HCT116 (cell line): ENCODE measurements around the gene PIPOX. TPM values are rescaled to one million over a fixed set of nuclear protein-coding genes. Genes with fewer than 3 reads are reported as not detected.

Source experiments
- ATAC-seq: fragments of 200-7000 bp; cut with Tn5 transposase; 2 replicates; pipeline ENCODE4 v1.9.1; 2020; ENCODE audit warnings: mild to moderate bottlenecking, moderate library complexity
- BruUV-seq: library from RNA; stranded (reverse); fragments of 400-500 nt; replicated peaks from 2 replicates; lab custom pipeline; 2021; lab: Mats Ljungman, UMichigan
- CTCF ChIA-PET: fragments of 300-600 bp; sonication (Branson Sonifier 250); formaldehyde crosslinking; loops from one replicate; lab custom pipeline; 2021; ENCODE audit warnings: antibody characterized with exemption; lab: Charles Lee
- POLR2A ChIA-PET: fragments of 300-600, 350-600 bp; sonication (Branson Sonifier 250); formaldehyde crosslinking; loops from one replicate; lab custom pipeline; 2021; ENCODE audit warnings: antibody characterized with exemption; lab: Charles Lee
- RAD21 ChIA-PET, 2 experiments: fragments of 300-600 bp; sonication (Branson Sonifier 250); formaldehyde crosslinking; loops; one replicate each; lab custom pipeline; 2023; ENCODE audit warnings: low total read pairs in 2 of 2; ENCODE audit not compliant: uncharacterized antibody in 2 of 2, unreplicated experiment in 2 of 2, low non-redundant PET in 1 of 2; lab: Charles Lee
- DNase-seq: peaks from one replicate; pipeline ENCODE4 v3.0.0-alpha.2; 2010; ENCODE audit warnings: low read depth, low spot score
- H2AFZ ChIP-seq: fragments of 200-600 bp; shearing (Covaris generic), sonication (generic); 2 replicates; pipeline ENCODE4 v1.6.1; 2017; ENCODE audit warnings: low read depth, mixed run types, mixed read lengths, antibody characterized with exemption, low read length; ENCODE audit not compliant: poor library complexity, severe bottlenecking
- H3K27ac ChIP-seq: 2 replicates; pipeline ENCODE4 v1.5.1; 2012; ENCODE audit warnings: low read depth, low read length
- H3K27me3 ChIP-seq: fragments of 200-600 bp; sonication (generic); 2 replicates; pipeline ENCODE4 v1.6.1; 2016; ENCODE audit warnings: mixed run types, low read length, mixed read lengths; ENCODE audit not compliant: insufficient read depth
- H3K36me3 ChIP-seq, 2 experiments: fragments of 200-500 bp in 1 of 2; fragments of 200-600 bp in 1 of 2; sonication (Bioruptor generic) in 1 of 2; sonication (generic) in 1 of 2; 2 replicates each; pipeline versions ENCODE4 v1.5.1 to v1.6.1; 2014 to 2016; ENCODE audit warnings: low read length in 2 of 2, inconsistent platforms in 1 of 2, mixed read lengths in 1 of 2, mixed run types in 1 of 2; ENCODE audit not compliant: insufficient read depth in 2 of 2, control insufficient read depth in 1 of 2
- H3K4me1 ChIP-seq, 2 experiments: fragments of 200-600 bp in 1 of 2; sonication (generic) in 1 of 2; 2 replicates each; pipeline versions ENCODE4 v1.5.1 to v1.6.1; 2012 to 2017; ENCODE audit warnings: low read length in 2 of 2, inconsistent platforms in 1 of 2, mild to moderate bottlenecking in 1 of 2, mixed read lengths in 1 of 2, mixed run types in 1 of 2, moderate library complexity in 1 of 2; ENCODE audit not compliant: insufficient read depth in 2 of 2, control insufficient read depth in 1 of 2
- H3K4me2 ChIP-seq: fragments of 200-600 bp; sonication (generic); 2 replicates; pipeline ENCODE4 v1.6.1; 2017; ENCODE audit warnings: mixed run types, low read length, mixed read lengths
- H3K4me3 ChIP-seq, 2 experiments: fragments of 200-600 bp in 1 of 2; sonication (generic) in 1 of 2; replicated peaks in 1 of 2; 2 replicates each; pipeline ENCODE4 v1.5.1; 2011 to 2016; ENCODE audit warnings: low read length in 2 of 2, control low read depth in 1 of 2, low read depth in 1 of 2, mild to moderate bottlenecking in 1 of 2, mixed read lengths in 1 of 2, mixed run types in 1 of 2
- H3K79me2 ChIP-seq: fragments of 200-600 bp; sonication (generic); 2 replicates; pipeline ENCODE4 v1.6.1; 2017; ENCODE audit warnings: mild to moderate bottlenecking, mixed run types, low read length, moderate library complexity, mixed read lengths; ENCODE audit not compliant: insufficient read depth
- H3K9ac ChIP-seq: fragments of 200-600 bp; sonication (generic); 2 replicates; pipeline ENCODE4 v1.6.1; 2016; ENCODE audit warnings: low read length, mixed read lengths
- H3K9me2 ChIP-seq: fragments of 200-600 bp; sonication (generic), shearing (Covaris generic); 2 replicates; pipeline ENCODE4 v1.6.1; 2017; ENCODE audit warnings: mixed run types, mild to moderate bottlenecking, moderate library complexity; ENCODE audit not compliant: insufficient read depth
- H3K9me3 ChIP-seq, 2 experiments: fragments of 200-500 bp in 1 of 2; fragments of 200-600 bp in 1 of 2; sonication (Bioruptor generic) in 1 of 2; sonication (generic) in 1 of 2; 2 replicates each; pipeline ENCODE4 v1.6.1; 2014 to 2017; ENCODE audit warnings: low read length in 2 of 2, mixed read lengths in 2 of 2, inconsistent platforms in 1 of 2, low read depth in 1 of 2, mild to moderate bottlenecking in 1 of 2, mixed run types in 1 of 2, moderate library complexity in 1 of 2; ENCODE audit not compliant: control insufficient read depth in 1 of 2, insufficient read depth in 1 of 2
- H4K20me1 ChIP-seq: fragments of 200-600 bp; sonication (generic), shearing (Covaris generic); 2 replicates; pipeline ENCODE4 v1.6.1; 2017; ENCODE audit warnings: mixed run types, mild to moderate bottlenecking, moderate library complexity; ENCODE audit not compliant: insufficient read depth
- CBX3 ChIP-seq: IDR thresholded peaks from 2 replicates; pipeline ENCODE4 v1.6.1; 2012; ENCODE audit warnings: low read depth
- CEBPB ChIP-seq: IDR thresholded peaks from 2 replicates; pipeline ENCODE4 v1.6.1; 2012; ENCODE audit warnings: low read depth
- EGR1 ChIP-seq: IDR thresholded peaks from 2 replicates; pipeline ENCODE4 v1.6.1; 2012; ENCODE audit warnings: low read depth
- EZH2 ChIP-seq: fragments of 200-600 bp; sonication (generic); IDR thresholded peaks from 2 replicates; pipeline ENCODE4 v1.6.1; 2017; ENCODE audit warnings: antibody characterized with exemption, mixed run types
- EZH2phosphoT487 ChIP-seq: fragments of 200-600 bp; IDR thresholded peaks from 2 replicates; pipeline ENCODE4 v1.6.1; 2018; ENCODE audit warnings: antibody characterized with exemption, borderline replicate concordance
- FOSL1 ChIP-seq: IDR thresholded peaks from 2 replicates; pipeline ENCODE4 v1.6.1; 2012; ENCODE audit warnings: low read depth
- MAX ChIP-seq: IDR thresholded peaks from 2 replicates; pipeline ENCODE4 v1.6.1; 2012
- POLR2A ChIP-seq: IDR thresholded peaks from 2 replicates; pipeline ENCODE4 v1.7.0; 2011; ENCODE audit warnings: borderline replicate concordance; ENCODE audit not compliant: insufficient read depth, insufficient read length; ENCODE audit errors: extremely low read depth
- POLR2AphosphoS5 ChIP-seq: IDR thresholded peaks from 2 replicates; pipeline ENCODE4 v1.6.1; 2011; ENCODE audit warnings: mild to moderate bottlenecking, low read depth, low read length, moderate library complexity
- SIN3A ChIP-seq: IDR thresholded peaks from 2 replicates; pipeline ENCODE4 v1.6.1; 2012; ENCODE audit warnings: low read depth
- TCF7L2 ChIP-seq: IDR thresholded peaks from 2 replicates; pipeline ENCODE4 v1.7.0; 2011; ENCODE audit warnings: borderline replicate concordance, inconsistent platforms; ENCODE audit not compliant: insufficient read depth, insufficient read length; ENCODE audit errors: extremely low read depth
- YY1 ChIP-seq: IDR thresholded peaks from 2 replicates; pipeline ENCODE4 v1.6.1; 2011; ENCODE audit warnings: low read length, low read depth, moderate library complexity, mild to moderate bottlenecking; ENCODE audit not compliant: insufficient replicate concordance; ENCODE audit errors: extremely low read depth
- ZBTB33 ChIP-seq: IDR thresholded peaks from 2 replicates; pipeline ENCODE4 v1.6.1; 2011; ENCODE audit warnings: mild to moderate bottlenecking, low read length, moderate library complexity; ENCODE audit not compliant: insufficient replicate concordance; ENCODE audit errors: extremely low read depth
- intact Hi-C: fragments of 100-400 bp; cut with micrococcal nuclease; formaldehyde crosslinking; loops from 2 replicates; pipeline ENCODE4 v1.10.0; 2022
- total RNA-seq: library from RNA; stranded (reverse); gene quantifications from one replicate; pipeline ENCODE4 v1.2.1, GENCODE V29; 2021; ENCODE audit not compliant: unreplicated experiment
- TF ChIP-seq, protein P1 (sequence below): IDR thresholded peaks from 2 replicates; pipeline ENCODE4 v1.6.1; 2012
- TF ChIP-seq, protein P2 (sequence below): IDR thresholded peaks from 2 replicates; pipeline ENCODE4 v1.6.1; 2012; ENCODE audit warnings: low read depth

PIPOX gene
- total RNA-seq, 1 experiment from 2014 or later, result 1.8 TPM

DNA sequence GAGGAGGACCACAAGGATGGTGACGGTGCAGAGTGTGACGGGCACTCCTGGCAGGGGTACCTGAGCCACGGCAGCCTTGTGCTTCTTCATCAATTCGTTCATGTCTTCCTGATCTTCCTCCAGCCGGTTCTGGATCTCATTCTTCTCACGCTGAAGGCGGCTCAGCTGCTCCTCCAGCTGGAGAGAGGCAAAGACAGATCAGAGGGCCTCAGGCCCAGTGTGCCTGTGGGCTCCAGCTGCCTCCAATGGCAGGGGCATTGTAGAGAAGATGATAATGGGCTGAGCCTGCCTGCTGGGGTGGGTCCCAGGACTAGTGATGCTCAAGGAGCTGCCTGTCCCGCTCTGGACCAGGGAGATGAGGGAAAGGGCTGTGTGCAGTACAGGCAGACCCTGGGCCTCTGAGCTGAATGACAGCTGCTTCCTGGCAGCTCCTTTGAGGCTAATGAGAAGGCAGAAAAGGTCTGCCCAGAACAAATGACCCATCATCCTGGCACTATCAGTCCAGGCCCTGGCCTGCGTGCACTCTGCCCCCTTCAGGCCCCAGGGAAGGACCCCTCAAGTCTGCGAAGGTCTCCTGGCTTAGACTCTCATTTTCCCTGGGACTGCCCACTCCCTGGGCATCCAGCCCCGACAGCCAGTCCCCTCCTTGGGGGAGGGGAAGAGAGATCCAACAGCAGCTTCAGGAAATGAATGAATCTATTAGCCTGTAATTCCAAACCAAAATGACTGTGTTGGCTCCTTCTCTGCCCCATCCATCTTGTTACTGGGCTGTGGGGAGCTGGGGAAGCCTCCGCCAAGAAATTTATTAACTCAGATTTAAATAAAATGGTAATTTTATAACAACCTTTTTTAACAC is 48.0 kb downstream of the PIPOX start:
- H3K4me3 ChIP-seq, result no peak overlapping the region
- H3K79me2 ChIP-seq, result no peaks in the 10 kb centered on the region
- H2AFZ ChIP-seq, result no peak overlapping the region
- H3K36me3 ChIP-seq, result peaks cover 6 to 7% of the 10 kb centered on the region in 2 experiments; a peak in 3 of 4 replicates
- H3K9me2 ChIP-seq, result no peaks in the 10 kb centered on the region
- TF ChIP-seq ZBTB33 (no peak), CEBPB (no peak), CBX3 (no peak), YY1 (no peak), POLR2AphosphoS5 (no peak), MAX (no peak), POLR2A (no peak), EGR1 (no peak), SIN3A (no peak), EZH2 (no peak), EZH2phosphoT487 (no peak), TCF7L2 (no peak), FOSL1 (no peak)
- TF ChIP-seq, protein P1, sequence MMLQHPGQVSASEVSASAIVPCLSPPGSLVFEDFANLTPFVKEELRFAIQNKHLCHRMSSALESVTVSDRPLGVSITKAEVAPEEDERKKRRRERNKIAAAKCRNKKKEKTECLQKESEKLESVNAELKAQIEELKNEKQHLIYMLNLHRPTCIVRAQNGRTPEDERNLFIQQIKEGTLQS, result no peak
- TF ChIP-seq, protein P2, sequence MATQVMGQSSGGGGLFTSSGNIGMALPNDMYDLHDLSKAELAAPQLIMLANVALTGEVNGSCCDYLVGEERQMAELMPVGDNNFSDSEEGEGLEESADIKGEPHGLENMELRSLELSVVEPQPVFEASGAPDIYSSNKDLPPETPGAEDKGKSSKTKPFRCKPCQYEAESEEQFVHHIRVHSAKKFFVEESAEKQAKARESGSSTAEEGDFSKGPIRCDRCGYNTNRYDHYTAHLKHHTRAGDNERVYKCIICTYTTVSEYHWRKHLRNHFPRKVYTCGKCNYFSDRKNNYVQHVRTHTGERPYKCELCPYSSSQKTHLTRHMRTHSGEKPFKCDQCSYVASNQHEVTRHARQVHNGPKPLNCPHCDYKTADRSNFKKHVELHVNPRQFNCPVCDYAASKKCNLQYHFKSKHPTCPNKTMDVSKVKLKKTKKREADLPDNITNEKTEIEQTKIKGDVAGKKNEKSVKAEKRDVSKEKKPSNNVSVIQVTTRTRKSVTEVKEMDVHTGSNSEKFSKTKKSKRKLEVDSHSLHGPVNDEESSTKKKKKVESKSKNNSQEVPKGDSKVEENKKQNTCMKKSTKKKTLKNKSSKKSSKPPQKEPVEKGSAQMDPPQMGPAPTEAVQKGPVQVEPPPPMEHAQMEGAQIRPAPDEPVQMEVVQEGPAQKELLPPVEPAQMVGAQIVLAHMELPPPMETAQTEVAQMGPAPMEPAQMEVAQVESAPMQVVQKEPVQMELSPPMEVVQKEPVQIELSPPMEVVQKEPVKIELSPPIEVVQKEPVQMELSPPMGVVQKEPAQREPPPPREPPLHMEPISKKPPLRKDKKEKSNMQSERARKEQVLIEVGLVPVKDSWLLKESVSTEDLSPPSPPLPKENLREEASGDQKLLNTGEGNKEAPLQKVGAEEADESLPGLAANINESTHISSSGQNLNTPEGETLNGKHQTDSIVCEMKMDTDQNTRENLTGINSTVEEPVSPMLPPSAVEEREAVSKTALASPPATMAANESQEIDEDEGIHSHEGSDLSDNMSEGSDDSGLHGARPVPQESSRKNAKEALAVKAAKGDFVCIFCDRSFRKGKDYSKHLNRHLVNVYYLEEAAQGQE, result no peak
- intact Hi-C loops, result no loop called here
- no peak overlapping the region for H3K27ac ChIP-seq
- no peaks in the 10 kb centered on the region for H3K9me3 ChIP-seq
- ChIA-PET POLR2A (no interaction called here), CTCF (interaction anchor here (1.2 to 1.7 kb wide), 2 partner anchors 26 to 126 kb away, joined by 5 to 6 read pairs; no protein-coding TSS in a partner anchor), RAD21 (no interaction called here)
- no peak overlapping the region for H3K9ac ChIP-seq
- H3K4me1 ChIP-seq, result no peaks in the 10 kb centered on the region
- no peak for DNase-seq
- H3K4me2 ChIP-seq, result no peak overlapping the region
- no TSS peak for BruUV-seq
- H3K27me3 ChIP-seq, result no peaks in the 10 kb centered on the region
- H4K20me1 ChIP-seq, result no peaks in the 10 kb centered on the region
- ATAC-seq, result no peak
